ENCODE results near the gene KPNB1.

DNA sequence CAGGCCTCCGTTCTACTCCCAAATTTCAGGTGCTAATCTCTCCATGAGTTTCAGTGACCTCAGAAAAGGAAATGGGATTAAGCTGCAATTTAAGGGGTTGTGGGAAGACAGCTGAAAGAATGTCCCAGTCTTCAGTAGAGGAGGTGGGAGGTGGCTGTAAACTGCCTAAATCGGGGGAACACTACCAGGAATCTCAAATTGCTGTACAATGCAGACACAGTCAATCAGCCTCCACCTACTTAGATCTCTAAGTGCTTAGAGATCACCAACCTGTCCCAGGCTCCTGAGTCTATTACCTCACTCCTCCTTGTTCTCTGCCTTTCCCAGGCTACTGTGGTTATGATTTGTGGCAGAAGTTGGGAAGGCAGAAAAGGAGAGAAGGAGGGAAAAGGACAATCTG, 75.0 kb downstream of the KPNB1 start:
- no peak for TF ChIP-seq YY1 (tag by site-specific recombination; IDR thresholded peaks at IDR 0.05)
- no peak for TF ChIP-seq ZNF239 (tag by site-specific recombination; IDR thresholded peaks at IDR 0.05)
- TF ChIP-seq, protein P1, sequence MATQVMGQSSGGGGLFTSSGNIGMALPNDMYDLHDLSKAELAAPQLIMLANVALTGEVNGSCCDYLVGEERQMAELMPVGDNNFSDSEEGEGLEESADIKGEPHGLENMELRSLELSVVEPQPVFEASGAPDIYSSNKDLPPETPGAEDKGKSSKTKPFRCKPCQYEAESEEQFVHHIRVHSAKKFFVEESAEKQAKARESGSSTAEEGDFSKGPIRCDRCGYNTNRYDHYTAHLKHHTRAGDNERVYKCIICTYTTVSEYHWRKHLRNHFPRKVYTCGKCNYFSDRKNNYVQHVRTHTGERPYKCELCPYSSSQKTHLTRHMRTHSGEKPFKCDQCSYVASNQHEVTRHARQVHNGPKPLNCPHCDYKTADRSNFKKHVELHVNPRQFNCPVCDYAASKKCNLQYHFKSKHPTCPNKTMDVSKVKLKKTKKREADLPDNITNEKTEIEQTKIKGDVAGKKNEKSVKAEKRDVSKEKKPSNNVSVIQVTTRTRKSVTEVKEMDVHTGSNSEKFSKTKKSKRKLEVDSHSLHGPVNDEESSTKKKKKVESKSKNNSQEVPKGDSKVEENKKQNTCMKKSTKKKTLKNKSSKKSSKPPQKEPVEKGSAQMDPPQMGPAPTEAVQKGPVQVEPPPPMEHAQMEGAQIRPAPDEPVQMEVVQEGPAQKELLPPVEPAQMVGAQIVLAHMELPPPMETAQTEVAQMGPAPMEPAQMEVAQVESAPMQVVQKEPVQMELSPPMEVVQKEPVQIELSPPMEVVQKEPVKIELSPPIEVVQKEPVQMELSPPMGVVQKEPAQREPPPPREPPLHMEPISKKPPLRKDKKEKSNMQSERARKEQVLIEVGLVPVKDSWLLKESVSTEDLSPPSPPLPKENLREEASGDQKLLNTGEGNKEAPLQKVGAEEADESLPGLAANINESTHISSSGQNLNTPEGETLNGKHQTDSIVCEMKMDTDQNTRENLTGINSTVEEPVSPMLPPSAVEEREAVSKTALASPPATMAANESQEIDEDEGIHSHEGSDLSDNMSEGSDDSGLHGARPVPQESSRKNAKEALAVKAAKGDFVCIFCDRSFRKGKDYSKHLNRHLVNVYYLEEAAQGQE (tag by site-specific recombination; IDR thresholded peaks at IDR 0.05): no peak
- TF ChIP-seq ZBTB8A (tag by site-specific recombination; IDR thresholded peaks at IDR 0.05): no peak
- no peak for TF ChIP-seq ZNF48 (tag by site-specific recombination; IDR thresholded peaks at IDR 0.05)
- no peak for TF ChIP-seq ZNF768 (tag by site-specific recombination; IDR thresholded peaks at IDR 0.05)
